Astrocyte of the spinal cord (primary cell): ENCODE results near the gene CACNA1H.
"Not testable (repeated sequence)": the region's sequence is repeated elsewhere in the genome, so short reads cannot be mapped to it uniquely, and the experiment has no call there.

Source experiments
- DNase-seq: peaks from one replicate; pipeline ENCODE4 v3.0.0; 2011; ENCODE audit warnings: low read depth, low spot score
- H3K4me3 ChIP-seq: 2 replicates; pipeline ENCODE4 v1.5.1; 2011; ENCODE audit warnings: low read depth, mild to moderate bottlenecking, low read length, moderate library complexity
- CTCF ChIP-seq: IDR thresholded peaks from 2 replicates; pipeline ENCODE4 v1.5.1; 2012; ENCODE audit warnings: low read depth, mild to moderate bottlenecking, low read length, inconsistent platforms
- in situ Hi-C: cut with HindIII; loops from 2 replicates; pipeline ENCODE4 v1.10.0; 2017; ENCODE audit warnings: low sequenced_read_pairs

Gene CACNA1H

GRCh38 chr16:1197237-1197866, 44.4 kb downstream of the CACNA1H start:
- TF ChIP-seq CTCF, result no peak
- H3K4me3 ChIP-seq, result no peak overlapping the region
- no peak for DNase-seq
- in situ Hi-C loops, result no loop called here

DNA sequence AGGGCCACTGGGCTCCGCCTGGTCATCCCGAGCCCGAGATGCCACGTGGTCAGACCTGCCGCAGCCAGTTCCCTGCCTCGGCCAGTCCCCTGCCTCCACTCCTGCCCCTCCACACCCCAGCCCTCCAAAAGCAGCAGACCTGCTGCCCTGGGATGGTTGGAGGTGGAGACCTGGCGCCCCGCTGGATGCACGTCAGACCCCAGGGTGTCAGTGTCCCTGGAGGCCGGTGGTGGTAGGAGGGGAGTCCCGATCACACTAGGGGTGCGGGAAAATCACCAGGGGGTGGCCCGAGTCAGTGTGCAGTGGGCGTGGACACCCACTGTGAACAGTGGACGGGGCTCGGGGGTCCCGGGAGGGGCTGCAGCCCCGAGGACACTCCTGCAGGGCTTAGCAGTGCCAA, 45.3 kb downstream of the CACNA1H start:
- in situ Hi-C loops, result no loop called here
- no peak overlapping the region for H3K4me3 ChIP-seq
- no peak for DNase-seq
- TF ChIP-seq CTCF, result no peak

DNA sequence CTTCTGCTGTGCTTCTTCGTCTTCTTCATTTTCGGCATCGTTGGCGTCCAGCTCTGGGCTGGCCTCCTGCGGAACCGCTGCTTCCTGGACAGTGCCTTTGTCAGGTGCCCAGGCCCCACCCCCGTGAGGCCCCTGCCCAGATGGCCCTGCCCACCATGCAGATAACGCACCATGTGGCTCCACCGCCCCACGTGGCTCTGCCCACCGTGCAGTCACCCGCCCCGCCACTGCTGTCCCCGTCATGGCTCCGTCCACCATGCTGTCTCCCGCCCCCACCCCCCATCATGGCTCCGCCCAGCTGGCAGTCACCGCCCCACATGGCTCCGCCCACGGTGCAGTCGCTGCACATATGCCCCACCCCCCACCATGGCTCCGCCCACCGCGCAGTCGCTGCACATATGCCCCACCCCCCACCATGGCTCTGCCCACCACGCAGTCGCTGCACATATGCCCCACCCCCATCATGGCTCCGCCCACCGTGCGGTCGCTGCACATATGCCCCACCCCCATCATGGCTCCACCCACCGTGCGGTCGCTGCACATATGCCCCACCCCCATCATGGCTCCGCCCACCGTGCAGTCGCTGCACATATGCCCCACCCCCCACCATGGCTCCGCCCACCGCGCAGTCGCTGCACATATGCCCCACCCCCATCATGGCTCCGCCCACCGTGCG, 45.9 kb downstream of the CACNA1H start:
- H3K4me3 ChIP-seq, DNase-seq, in situ Hi-C loops: not testable (repeated sequence)

DNA sequence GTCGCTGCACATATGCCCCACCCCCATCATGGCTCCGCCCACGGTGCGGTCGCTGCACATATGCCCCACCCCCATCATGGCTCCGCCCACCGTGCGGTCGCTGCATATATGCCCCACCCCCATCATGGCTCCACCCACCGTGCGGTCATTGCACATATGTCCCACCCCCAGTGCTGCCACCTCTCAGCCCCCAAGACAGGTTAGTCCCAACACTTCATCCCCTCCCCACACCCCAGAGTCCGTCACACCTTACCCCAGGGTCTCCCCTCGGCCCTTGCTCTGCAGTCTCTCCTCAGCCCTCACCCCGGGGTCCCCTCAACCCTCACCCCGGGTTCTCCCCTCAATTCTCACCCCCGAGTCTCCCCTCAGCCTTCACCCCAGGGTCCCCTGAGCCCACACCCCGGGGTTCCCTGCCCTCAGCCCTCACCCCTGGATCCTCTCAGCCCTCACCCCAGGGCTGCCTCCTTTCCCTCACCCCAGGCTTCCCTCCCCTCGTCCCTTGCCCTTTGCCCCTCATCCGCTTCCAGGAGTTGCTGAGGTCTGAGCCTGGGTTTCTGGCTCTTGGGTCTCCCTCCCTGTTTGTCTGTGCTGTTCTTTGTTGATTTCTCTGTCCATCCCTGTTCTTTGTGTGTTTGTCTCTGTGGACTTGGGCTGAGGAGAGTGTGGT, 46.6 kb downstream of the CACNA1H start:
- TF ChIP-seq CTCF, result no peak
- in situ Hi-C loops, result no loop called here
- H3K4me3 ChIP-seq, result no peak overlapping the region
- no peak for DNase-seq

DNA sequence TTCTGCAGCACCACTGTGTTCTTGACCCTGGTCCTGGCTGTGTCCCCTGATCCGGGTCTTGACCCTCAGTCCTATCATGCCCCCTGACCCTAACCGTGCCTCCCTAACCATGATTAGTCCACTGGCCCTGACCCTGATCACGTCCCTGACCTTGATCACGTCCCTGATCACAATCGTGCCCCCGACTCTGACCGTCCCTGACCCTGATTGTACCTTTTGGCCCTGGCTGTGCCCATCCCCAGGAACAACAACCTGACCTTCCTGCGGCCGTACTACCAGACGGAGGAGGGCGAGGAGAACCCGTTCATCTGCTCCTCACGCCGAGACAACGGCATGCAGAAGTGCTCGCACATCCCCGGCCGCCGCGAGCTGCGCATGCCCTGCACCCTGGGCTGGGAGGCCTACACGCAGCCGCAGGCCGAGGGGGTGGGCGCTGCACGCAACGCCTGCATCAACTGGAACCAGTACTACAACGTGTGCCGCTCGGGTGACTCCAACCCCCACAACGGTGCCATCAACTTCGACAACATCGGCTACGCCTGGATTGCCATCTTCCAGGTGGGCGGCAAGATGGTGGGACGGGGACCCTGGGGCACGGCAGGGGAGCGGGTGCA, 47.2 kb downstream of the CACNA1H start:
- DNase-seq, result no peak
- no peak for TF ChIP-seq CTCF
- H3K4me3 ChIP-seq, result no peak overlapping the region
- in situ Hi-C loops, result no loop called here

DNA sequence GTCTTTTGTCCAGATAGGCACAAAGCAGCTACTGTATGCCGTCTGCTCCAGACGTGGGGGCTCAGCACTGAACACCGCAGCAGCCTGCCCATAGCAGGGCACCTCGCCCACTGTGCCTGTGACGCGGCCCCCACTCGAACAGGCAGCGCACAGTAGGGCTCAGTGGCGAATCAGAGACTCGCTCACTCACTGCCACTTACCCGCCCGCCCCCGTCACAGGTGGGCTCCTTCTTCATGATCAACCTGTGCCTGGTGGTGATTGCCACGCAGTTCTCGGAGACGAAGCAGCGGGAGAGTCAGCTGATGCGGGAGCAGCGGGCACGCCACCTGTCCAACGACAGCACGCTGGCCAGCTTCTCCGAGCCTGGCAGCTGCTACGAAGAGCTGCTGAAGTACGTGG, 48.5 kb downstream of the CACNA1H start:
- H3K4me3 ChIP-seq, result no peak overlapping the region
- in situ Hi-C loops, result no loop called here
- no peak for DNase-seq
- no peak for TF ChIP-seq CTCF

GRCh38 chr16:1202274-1202673, 49.4 kb downstream of the CACNA1H start:
- in situ Hi-C loops, result no loop called here
- no peak overlapping the region for H3K4me3 ChIP-seq
- TF ChIP-seq CTCF, result no peak
- DNase-seq, result no peak
